ENCODE data around the gene SBDS. TPM values are rescaled to one million over a fixed set of nuclear protein-coding genes. Genes with fewer than 3 reads are reported as not detected.

Gene SBDS
- 114 and 123 TPM in 2 replicates for total RNA-seq

GRCh38 chr7:66995050-66995776 is at the start of gene SBDS:
Gene SBDS (minus strand): TSS chr7:66995586. CDS start chr7:66995417, 169 bp downstream.

GRCh38 chr7:66996444-66997191 is 1.2 kb upstream of the SBDS start, which contains the start of gene TYW1:
Gene TYW1 (plus strand): TSS chr7:66996833. CDS start chr7:66996979, 146 bp downstream.

Small RNA genes within 50 kb of the gene (small RNA-seq; reads per million reads assigned to genes)
- not detected for gene RN7SL43P

Other genes starting within 250 kb of the SBDS start
- gene TMEM248, start 74.4 kb downstream of the SBDS start, total RNA-seq: 110 and 122 TPM in 2 replicates
- 14.5 and 15.8 TPM in 2 replicates for gene TYW1, start 1.2 kb upstream of the SBDS start, total RNA-seq

Measured in articular chondrocyte of knee joint (primary cell).